IgD-negative memory B cell (primary cell): ENCODE measurements around the gene LEKR1. TPM values are rescaled to one million over a fixed set of nuclear protein-coding genes. Genes with fewer than 3 reads are reported as not detected.
"Not testable (repeated sequence)": the region's sequence is repeated elsewhere in the genome, so short reads cannot be mapped to it uniquely, and the experiment has no call there.

Experiments used
- H3K27ac Mint-ChIP-seq, 3 donors: one replicate each; pipeline ENCODE4 v1.8.0; 2020 to 2022; ENCODE audit warnings: mild to moderate bottlenecking in 3 of 3, mixed read lengths in 3 of 3, moderate library complexity in 1 of 3
- H3K27me3 Mint-ChIP-seq: one replicate; pipeline ENCODE4 v1.8.0; 2021; ENCODE audit warnings: mixed read lengths
- H3K36me3 Mint-ChIP-seq: one replicate; pipeline ENCODE4 v1.8.0; 2020; ENCODE audit warnings: mild to moderate bottlenecking, mixed read lengths
- H3K4me1 Mint-ChIP-seq, 3 donors: one replicate each; pipeline ENCODE4 v1.8.0; 2020 to 2022; ENCODE audit warnings: mixed read lengths in 3 of 3, mild to moderate bottlenecking in 1 of 3
- H3K4me3 Mint-ChIP-seq, 4 donors: one replicate each; pipeline ENCODE4 v1.8.0; 2020 to 2022; ENCODE audit warnings: mild to moderate bottlenecking in 4 of 4, mixed read lengths in 4 of 4, moderate library complexity in 3 of 4
- H3K9me3 Mint-ChIP-seq, 3 donors: one replicate each; pipeline ENCODE4 v1.8.0; 2020 to 2021; ENCODE audit warnings: mixed read lengths in 3 of 3, mild to moderate bottlenecking in 1 of 3
- polyA plus RNA-seq: library from polyadenylated mRNA; unstranded; fragments of 300-500 nt; fragmentation: Illumina TruSeq; gene quantifications from one replicate; pipeline ENCODE4 v1.2.3, GENCODE V29; 2021

The LEKR1 gene
- polyA plus RNA-seq, 1 donor from 2014 or later = 0.93 TPM

GRCh38 chr3:156816794-156817645 is 9.1 kb upstream of the LEKR1 start:
- Mint-ChIP-seq H3K27ac (peak overlapping the region; percentile 89 to 99 (median 92)), H3K36me3 (peaks cover 1% of the 10 kb centered on the region), H3K4me3 (peak overlapping the region; percentile 89 to 99 (median 96)), H3K9me3 (no peaks in the 10 kb centered on the region), H3K27me3 (no peaks in the 10 kb centered on the region), H3K4me1 (peaks cover 20 to 40% (median 33%) of the 10 kb centered on the region in 3 donors)

- Mint-ChIP-seq H3K27ac (peak overlapping the region; percentile 89 to 99 (median 92)), H3K27me3 (no peaks in the 10 kb centered on the region), H3K4me1 (peaks cover 18 to 40% (median 29%) of the 10 kb centered on the region in 3 donors), H3K9me3 (no peaks in the 10 kb centered on the region), H3K4me3 (peak overlapping the region; percentile 89 to 99 (median 96)), H3K36me3 (peaks cover 1% of the 10 kb centered on the region)
Observed at GRCh38 chr3:156817646-156818272, 8.4 kb upstream of the LEKR1 start.

- Mint-ChIP-seq H3K27ac (peak overlapping the region; percentile 46 to 99 (median 89)), H3K4me3 (peak overlapping the region; percentile 72 to 99 (median 96)), H3K4me1 (peaks cover 18 to 37% (median 27%) of the 10 kb centered on the region in 3 donors), H3K27me3 (no peaks in the 10 kb centered on the region), H3K36me3 (peaks cover 1% of the 10 kb centered on the region), H3K9me3 (no peaks in the 10 kb centered on the region)
Observed at GRCh38 chr3:156818273-156818651, 7.9 kb upstream of the LEKR1 start.

GRCh38 chr3:156818890-156819289 is 7.3 kb upstream of the LEKR1 start:
- H3K36me3 Mint-ChIP-seq = peaks cover 1% of the 10 kb centered on the region
- no peaks in the 10 kb centered on the region for H3K9me3 Mint-ChIP-seq
- H3K27ac Mint-ChIP-seq = no peak overlapping the region
- H3K4me3 Mint-ChIP-seq = peak overlapping the region in 2 of 4 donors; percentile 43 to 63
- peaks cover 18 to 32% (median 22%) of the 10 kb centered on the region in 3 donors for H3K4me1 Mint-ChIP-seq
- no peaks in the 10 kb centered on the region for H3K27me3 Mint-ChIP-seq

GRCh38 chr3:156819842-156820691 is 6.1 kb upstream of the LEKR1 start:
- H3K4me3 Mint-ChIP-seq = peak overlapping the region in 1 of 4 donors; percentile 53
- H3K9me3 Mint-ChIP-seq = no peaks in the 10 kb centered on the region
- H3K27me3 Mint-ChIP-seq = no peaks in the 10 kb centered on the region
- H3K36me3 Mint-ChIP-seq = peaks cover 1% of the 10 kb centered on the region
- peak overlapping the region in 2 of 3 donors; percentile 23 to 32 for H3K27ac Mint-ChIP-seq
- H3K4me1 Mint-ChIP-seq = peaks cover 18 to 28% (median 22%) of the 10 kb centered on the region in 3 donors

GRCh38 chr3:156820692-156821080 is 5.5 kb upstream of the LEKR1 start:
- peak overlapping the region in 1 of 4 donors; percentile 53 for H3K4me3 Mint-ChIP-seq
- H3K4me1 Mint-ChIP-seq = peaks cover 14 to 27% (median 21%) of the 10 kb centered on the region in 3 donors
- no peaks in the 10 kb centered on the region for H3K27me3 Mint-ChIP-seq
- peaks cover 1% of the 10 kb centered on the region for H3K36me3 Mint-ChIP-seq
- H3K27ac Mint-ChIP-seq = peak overlapping the region in 1 of 3 donors; percentile 23
- H3K9me3 Mint-ChIP-seq = no peaks in the 10 kb centered on the region

GRCh38 chr3:156822626-156823260 is 3.4 kb upstream of the LEKR1 start:
- H3K36me3 Mint-ChIP-seq, H3K27me3 Mint-ChIP-seq, H3K9me3 Mint-ChIP-seq: not testable (repeated sequence)
- H3K4me1 Mint-ChIP-seq = peaks cover 7 to 21% (median 19%) of the 10 kb centered on the region in 3 donors
- H3K27ac Mint-ChIP-seq = peak overlapping the region in 1 of 3 donors; percentile 46
- peak overlapping the region in 1 of 4 donors; percentile 57 for H3K4me3 Mint-ChIP-seq

GRCh38 chr3:156825795-156826143 is 384 bp upstream of the LEKR1 start:
- Mint-ChIP-seq H3K9me3 (no peaks in the 10 kb centered on the region), H3K36me3 (peaks cover 7% of the 10 kb centered on the region)

GRCh38 chr3:156826896-156827882 is 1.0 kb downstream of the LEKR1 start:
- peak overlapping the region; percentile 83 to 97 (median 94) for H3K4me3 Mint-ChIP-seq
- peak overlapping the region; percentile 57 to 98 (median 98) for H3K27ac Mint-ChIP-seq
- H3K36me3 Mint-ChIP-seq = peaks cover 8% of the 10 kb centered on the region
- peaks cover 3 to 11% (median 11%) of the 10 kb centered on the region in 3 donors for H3K4me1 Mint-ChIP-seq
- H3K9me3 Mint-ChIP-seq = no peaks in the 10 kb centered on the region
- no peaks in the 10 kb centered on the region for H3K27me3 Mint-ChIP-seq

More at GRCh38 chr3:156825795-156826143, 384 bp upstream of the LEKR1 start:
- H3K27ac Mint-ChIP-seq = peak overlapping the region; percentile 57 to 98 (median 98)
- peak overlapping the region; percentile 83 to 97 (median 94) for H3K4me3 Mint-ChIP-seq
- peaks cover 3 to 11% (median 11%) of the 10 kb centered on the region in 3 donors for H3K4me1 Mint-ChIP-seq
- no peaks in the 10 kb centered on the region for H3K27me3 Mint-ChIP-seq

GRCh38 chr3:156831006-156831405 is 4.9 kb downstream of the LEKR1 start:
- Mint-ChIP-seq H3K36me3 (peaks cover 8% of the 10 kb centered on the region), H3K4me1 (peaks cover 3 to 5% (median 5%) of the 10 kb centered on the region in 3 donors), H3K9me3 (no peaks in the 10 kb centered on the region), H3K27ac (no peak overlapping the region), H3K4me3 (no peak overlapping the region), H3K27me3 (no peaks in the 10 kb centered on the region)

GRCh38 chr3:156834435-156834834 is 8.3 kb downstream of the LEKR1 start:
- no peak overlapping the region for H3K4me3 Mint-ChIP-seq
- H3K27ac Mint-ChIP-seq = no peak overlapping the region
- H3K27me3 Mint-ChIP-seq = no peaks in the 10 kb centered on the region
- H3K9me3 Mint-ChIP-seq = no peaks in the 10 kb centered on the region
- peaks cover 6% of the 10 kb centered on the region for H3K36me3 Mint-ChIP-seq
- H3K4me1 Mint-ChIP-seq = no peaks in the 10 kb centered on the region

GRCh38 chr3:156834962-156835535 is 8.9 kb downstream of the LEKR1 start:
- Mint-ChIP-seq H3K36me3 (peaks cover 6% of the 10 kb centered on the region), H3K9me3 (no peaks in the 10 kb centered on the region), H3K4me1 (no peaks in the 10 kb centered on the region), H3K4me3 (no peak overlapping the region), H3K27ac (no peak overlapping the region), H3K27me3 (no peaks in the 10 kb centered on the region)

GRCh38 chr3:156836701-156837100 is 10.5 kb downstream of the LEKR1 start:
- no peaks in the 10 kb centered on the region for H3K36me3 Mint-ChIP-seq
- H3K9me3 Mint-ChIP-seq = no peaks in the 10 kb centered on the region
- no peaks in the 10 kb centered on the region for H3K27me3 Mint-ChIP-seq
- no peak overlapping the region for H3K4me3 Mint-ChIP-seq
- H3K27ac Mint-ChIP-seq = no peak overlapping the region
- H3K4me1 Mint-ChIP-seq = no peaks in the 10 kb centered on the region
